ENCODE results near the gene FHOD3. TPM values are rescaled to one million over a fixed set of nuclear protein-coding genes. Genes with fewer than 3 reads are reported as not detected.

The FHOD3 gene
- polyA plus RNA-seq, 2 of the 4 experiments (the other 2 are of a cell fraction) = 2.5 to 3.6 TPM

GRCh38 chr18:36376361-36376760 is 78.8 kb downstream of the FHOD3 start:
- Histone ChIP-seq H3K4me1 (no peaks in the 10 kb centered on the region), H3K4me3 (no peak overlapping the region), H3K4me2 (no peak overlapping the region), H3K9me3 (no peaks in the 10 kb centered on the region), H3K27ac (no peak overlapping the region)
- CTCF ChIA-PET = no interaction called here
- DNase-seq (ENCODE audit: low read depth in 1 of 2, low spot score in 1 of 2) (no peak), ATAC-seq (no peak), FAIRE-seq (no peak)
- TF ChIP-seq NR3C1 (IDR thresholded peaks at IDR 0.05) (no peak), EP300 (IDR thresholded peaks at IDR 0.05) (no peak), EHMT2 (IDR thresholded peaks at IDR 0.05; ENCODE audit: low read depth) (no peak), FOSB (CRISPR knock-in tag; IDR thresholded peaks at IDR 0.05) (no peak), PBX3 (IDR thresholded peaks at IDR 0.05) (no peak), ELK1 (IDR thresholded peaks at IDR 0.05; ENCODE audit: low read depth, low read length) (no peak), E2F6 (IDR thresholded peaks at IDR 0.05; ENCODE audit: borderline replicate concordance, low read depth) (no peak), SMC3 (IDR thresholded peaks at IDR 0.05) (no peak), ZNF302 (CRISPR knock-in tag; IDR thresholded peaks at IDR 0.05) (no peak), HDAC2 (IDR thresholded peaks at IDR 0.05) (no peak), HMGXB4 (CRISPR knock-in tag; IDR thresholded peaks at IDR 0.05; ENCODE audit: borderline replicate concordance) (no peak)
- POLR2A ChIA-PET = no interaction called here
- WGBS (ENCODE audit: missing lambda C conversion rate) = 52% methylated on average over 1 of the region's 1 CpG

- FAIRE-seq (no peak), ATAC-seq (no peak), DNase-seq (ENCODE audit: low read depth in 1 of 2, low spot score in 1 of 2) (no peak)
- Histone ChIP-seq H3K27ac (no peak overlapping the region), H3K9me3 (no peaks in the 10 kb centered on the region), H3K4me3 (no peak overlapping the region), H3K4me1 (no peaks in the 10 kb centered on the region), H3K4me2 (no peak overlapping the region)
- POLR2A ChIA-PET = no interaction called here
- CTCF ChIA-PET = no interaction called here
- TF ChIP-seq USF2 (IDR thresholded peaks at IDR 0.05) = no peak
- TF ChIP-seq EHMT2 (IDR thresholded peaks at IDR 0.05; ENCODE audit: low read depth) = no peak
- no peak for TF ChIP-seq CHD4 (IDR thresholded peaks at IDR 0.05; ENCODE audit: borderline replicate concordance)
- no peak for TF ChIP-seq ESRRA (IDR thresholded peaks at IDR 0.05; ENCODE audit: borderline replicate concordance, low read length)
- TF ChIP-seq JUN (IDR thresholded peaks at IDR 0.05) = no peak
- no peak for TF ChIP-seq HOXA7 (CRISPR knock-in tag; IDR thresholded peaks at IDR 0.05)
- TF ChIP-seq NFE2L2 (conservative IDR thresholded peaks at IDR 0.05; ENCODE audit: low read length) = no peak
- TF ChIP-seq KDM5A (IDR thresholded peaks at IDR 0.05) = no peak
- no peak for TF ChIP-seq CHD2 (IDR thresholded peaks at IDR 0.05; ENCODE audit: low read length, partially characterized antibody)
- no peak for TF ChIP-seq MAFK (IDR thresholded peaks at IDR 0.05; ENCODE audit: partially characterized antibody)
- TF ChIP-seq TFCP2L1 (CRISPR knock-in tag; IDR thresholded peaks at IDR 0.05) = no peak
- no peak for TF ChIP-seq BHLHE40 (IDR thresholded peaks at IDR 0.05; ENCODE audit: low read depth, low read length)
- WGBS (ENCODE audit: missing lambda C conversion rate) = 67% methylated on average over 3 of the region's 3 CpGs
These were observed 80.1 kb downstream of the FHOD3 start for GRCh38 chr18:36377626-36378025.
